AG10803 (cell line): ENCODE data around the gene PLCB1.
"Not testable (repeated sequence)": the region's sequence is repeated elsewhere in the genome, so short reads cannot be mapped to it uniquely, and the experiment has no call there.

ENCODE experiments used
- DNase-seq: peaks from one replicate; pipeline ENCODE4 v3.0.0; 2010; ENCODE audit warnings: low read depth
- H3K4me3 ChIP-seq: 2 replicates; pipeline ENCODE4 v1.5.1; 2011; ENCODE audit warnings: mild to moderate bottlenecking, low read length, control low read depth
- CTCF ChIP-seq: conservative IDR thresholded peaks from 2 replicates; pipeline ENCODE4 v1.5.1; 2011; ENCODE audit warnings: mild to moderate bottlenecking, low read length, control low read depth, inconsistent platforms

The PLCB1 gene

GRCh38 chr20:8842525-8842924 is 710.5 kb downstream of the PLCB1 start:
- no peak for DNase-seq
- no peak overlapping the region for H3K4me3 ChIP-seq
- no peak for TF ChIP-seq CTCF

GRCh38 chr20:8844179-8844578 is 712.1 kb downstream of the PLCB1 start:
- no peak for DNase-seq
- TF ChIP-seq CTCF: no peak
- H3K4me3 ChIP-seq: no peak overlapping the region

GRCh38 chr20:8849990-8850389 is 717.9 kb downstream of the PLCB1 start:
- DNase-seq: no peak
- no peak overlapping the region for H3K4me3 ChIP-seq
- TF ChIP-seq CTCF: no peak

GRCh38 chr20:8851446-8851845 is 719.4 kb downstream of the PLCB1 start:
- TF ChIP-seq CTCF: no peak

GRCh38 chr20:8851919-8852318 is 719.9 kb downstream of the PLCB1 start:
- not testable (repeated sequence) for DNase-seq, H3K4me3 ChIP-seq

More at GRCh38 chr20:8851446-8851845, 719.4 kb downstream of the PLCB1 start:
- no peak overlapping the region for H3K4me3 ChIP-seq
- no peak for DNase-seq

GRCh38 chr20:8853211-8853610 is 721.1 kb downstream of the PLCB1 start:
- not testable (repeated sequence) for DNase-seq

GRCh38 chr20:8853805-8854338 is 721.8 kb downstream of the PLCB1 start:
- peak; percentile 81 for DNase-seq
- TF ChIP-seq CTCF: peak; percentile 92
- H3K4me3 ChIP-seq: no peak overlapping the region

More at GRCh38 chr20:8853211-8853610, 721.1 kb downstream of the PLCB1 start:
- not testable (repeated sequence) for H3K4me3 ChIP-seq

- peak; percentile 82 for DNase-seq
- H3K4me3 ChIP-seq: peak overlapping the region; percentile 8
Measured at GRCh38 chr20:8854571-8854970, 722.5 kb downstream of the PLCB1 start.

More at GRCh38 chr20:8854571-8854970, 722.5 kb downstream of the PLCB1 start:
- no peak for TF ChIP-seq CTCF
